A549 (cell line): ENCODE measurements around the gene NFATC4.

ENCODE experiments used
- BHLHE40 ChIP-seq: IDR thresholded peaks from 2 replicates; pipeline ENCODE4 v1.6.1; 2012; ENCODE audit warnings: low read depth, low read length, inconsistent platforms
- CHD2 ChIP-seq: fragments of 150-350 bp; IDR thresholded peaks from 2 replicates; pipeline ENCODE4 v1.6.1; 2014; ENCODE audit warnings: low read length; ENCODE audit not compliant: partially characterized antibody
- EP300 ChIP-seq, 2 experiments: fragments of >200 bp; sonication (Bioruptor Twin); formaldehyde crosslinking; IDR thresholded peaks; 2 replicates in 1 of 2; 3 replicates in 1 of 2; pipeline ENCODE4 v1.6.1; 2016 to 2017
- GATA3 ChIP-seq: IDR thresholded peaks from 2 replicates; pipeline ENCODE4 v1.6.1; 2012; ENCODE audit warnings: borderline replicate concordance
- JUNB ChIP-seq: fragments of >200 bp; sonication (Bioruptor Twin); formaldehyde crosslinking; IDR thresholded peaks from 2 replicates; pipeline ENCODE4 v1.6.1; 2016
- MAZ ChIP-seq: fragments of 150-350 bp; IDR thresholded peaks from 2 replicates; pipeline ENCODE4 v1.6.1; 2014; ENCODE audit warnings: antibody characterized with exemption, low read depth, low read length, borderline replicate concordance
- MYC ChIP-seq: IDR thresholded peaks from 2 replicates; pipeline ENCODE4 v1.6.1; 2012; ENCODE audit warnings: mild to moderate bottlenecking, inconsistent platforms, low read length, improper control_type of control experiment, borderline replicate concordance
- PHF8 ChIP-seq: fragments of 200-600 bp; sonication (generic); IDR thresholded peaks from 2 replicates; pipeline ENCODE4 v1.6.1; 2016; ENCODE audit warnings: low read depth, mild to moderate bottlenecking, antibody characterized with exemption, moderate library complexity, borderline replicate concordance
- POLR2AphosphoS2 ChIP-seq: conservative IDR thresholded peaks from 2 replicates; pipeline ENCODE4 v1.6.1; 2012; ENCODE audit warnings: low read length, improper control_type of control experiment, inconsistent platforms
- TF ChIP-seq, protein P1 (sequence below): fragments of 200-600 bp; sonication (generic); IDR thresholded peaks from 2 replicates; pipeline ENCODE4 v1.6.1; 2016; ENCODE audit warnings: antibody characterized with exemption, mild to moderate bottlenecking, moderate library complexity
- TF ChIP-seq, protein P2 (sequence below): fragments of >200 bp; sonication (Bioruptor Twin); formaldehyde crosslinking; IDR thresholded peaks from 3 replicates; pipeline ENCODE4 v1.5.1; 2016
- TF ChIP-seq, protein P3 (sequence below): IDR thresholded peaks from 2 replicates; pipeline ENCODE4 v1.6.1; 2012; ENCODE audit warnings: low read depth, borderline replicate concordance
- TF ChIP-seq, protein P4 (sequence below): fragments of >200 bp; sonication (Bioruptor Twin); formaldehyde crosslinking; IDR thresholded peaks from 3 replicates; pipeline ENCODE4 v1.6.1; 2016

DNA sequence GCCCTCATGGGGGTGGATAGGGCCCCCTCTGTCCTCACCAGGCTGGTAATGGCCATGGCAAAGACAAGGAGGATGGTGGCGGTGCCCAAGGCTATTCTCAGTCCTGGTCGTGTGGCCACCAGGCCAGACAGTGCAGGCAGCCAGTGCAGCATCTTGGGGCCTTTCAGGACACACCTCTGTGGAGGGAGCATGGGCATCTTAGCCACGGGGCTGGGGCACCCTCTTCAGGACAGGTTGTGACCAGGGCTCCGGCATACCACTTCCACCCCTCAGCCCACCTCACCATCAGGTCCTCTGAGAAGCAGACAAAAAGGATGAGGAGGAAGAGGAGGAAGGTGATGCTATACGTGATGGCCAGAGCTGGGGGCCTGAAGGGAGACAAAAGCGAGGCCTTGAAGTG, 44.0 kb upstream of the NFATC4 start:
- TF ChIP-seq, protein P1, sequence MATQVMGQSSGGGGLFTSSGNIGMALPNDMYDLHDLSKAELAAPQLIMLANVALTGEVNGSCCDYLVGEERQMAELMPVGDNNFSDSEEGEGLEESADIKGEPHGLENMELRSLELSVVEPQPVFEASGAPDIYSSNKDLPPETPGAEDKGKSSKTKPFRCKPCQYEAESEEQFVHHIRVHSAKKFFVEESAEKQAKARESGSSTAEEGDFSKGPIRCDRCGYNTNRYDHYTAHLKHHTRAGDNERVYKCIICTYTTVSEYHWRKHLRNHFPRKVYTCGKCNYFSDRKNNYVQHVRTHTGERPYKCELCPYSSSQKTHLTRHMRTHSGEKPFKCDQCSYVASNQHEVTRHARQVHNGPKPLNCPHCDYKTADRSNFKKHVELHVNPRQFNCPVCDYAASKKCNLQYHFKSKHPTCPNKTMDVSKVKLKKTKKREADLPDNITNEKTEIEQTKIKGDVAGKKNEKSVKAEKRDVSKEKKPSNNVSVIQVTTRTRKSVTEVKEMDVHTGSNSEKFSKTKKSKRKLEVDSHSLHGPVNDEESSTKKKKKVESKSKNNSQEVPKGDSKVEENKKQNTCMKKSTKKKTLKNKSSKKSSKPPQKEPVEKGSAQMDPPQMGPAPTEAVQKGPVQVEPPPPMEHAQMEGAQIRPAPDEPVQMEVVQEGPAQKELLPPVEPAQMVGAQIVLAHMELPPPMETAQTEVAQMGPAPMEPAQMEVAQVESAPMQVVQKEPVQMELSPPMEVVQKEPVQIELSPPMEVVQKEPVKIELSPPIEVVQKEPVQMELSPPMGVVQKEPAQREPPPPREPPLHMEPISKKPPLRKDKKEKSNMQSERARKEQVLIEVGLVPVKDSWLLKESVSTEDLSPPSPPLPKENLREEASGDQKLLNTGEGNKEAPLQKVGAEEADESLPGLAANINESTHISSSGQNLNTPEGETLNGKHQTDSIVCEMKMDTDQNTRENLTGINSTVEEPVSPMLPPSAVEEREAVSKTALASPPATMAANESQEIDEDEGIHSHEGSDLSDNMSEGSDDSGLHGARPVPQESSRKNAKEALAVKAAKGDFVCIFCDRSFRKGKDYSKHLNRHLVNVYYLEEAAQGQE = no peak
- TF ChIP-seq BHLHE40 (no peak), MAZ (no peak), POLR2AphosphoS2 (no peak), MYC (no peak), JUNB (no peak), CHD2 (no peak), PHF8 (no peak), EP300 (IDR thresholded peaks at IDR 0.05) (no peak), GATA3 (no peak)
- TF ChIP-seq, protein P2, sequence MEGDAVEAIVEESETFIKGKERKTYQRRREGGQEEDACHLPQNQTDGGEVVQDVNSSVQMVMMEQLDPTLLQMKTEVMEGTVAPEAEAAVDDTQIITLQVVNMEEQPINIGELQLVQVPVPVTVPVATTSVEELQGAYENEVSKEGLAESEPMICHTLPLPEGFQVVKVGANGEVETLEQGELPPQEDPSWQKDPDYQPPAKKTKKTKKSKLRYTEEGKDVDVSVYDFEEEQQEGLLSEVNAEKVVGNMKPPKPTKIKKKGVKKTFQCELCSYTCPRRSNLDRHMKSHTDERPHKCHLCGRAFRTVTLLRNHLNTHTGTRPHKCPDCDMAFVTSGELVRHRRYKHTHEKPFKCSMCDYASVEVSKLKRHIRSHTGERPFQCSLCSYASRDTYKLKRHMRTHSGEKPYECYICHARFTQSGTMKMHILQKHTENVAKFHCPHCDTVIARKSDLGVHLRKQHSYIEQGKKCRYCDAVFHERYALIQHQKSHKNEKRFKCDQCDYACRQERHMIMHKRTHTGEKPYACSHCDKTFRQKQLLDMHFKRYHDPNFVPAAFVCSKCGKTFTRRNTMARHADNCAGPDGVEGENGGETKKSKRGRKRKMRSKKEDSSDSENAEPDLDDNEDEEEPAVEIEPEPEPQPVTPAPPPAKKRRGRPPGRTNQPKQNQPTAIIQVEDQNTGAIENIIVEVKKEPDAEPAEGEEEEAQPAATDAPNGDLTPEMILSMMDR = no peak
- TF ChIP-seq, protein P3, sequence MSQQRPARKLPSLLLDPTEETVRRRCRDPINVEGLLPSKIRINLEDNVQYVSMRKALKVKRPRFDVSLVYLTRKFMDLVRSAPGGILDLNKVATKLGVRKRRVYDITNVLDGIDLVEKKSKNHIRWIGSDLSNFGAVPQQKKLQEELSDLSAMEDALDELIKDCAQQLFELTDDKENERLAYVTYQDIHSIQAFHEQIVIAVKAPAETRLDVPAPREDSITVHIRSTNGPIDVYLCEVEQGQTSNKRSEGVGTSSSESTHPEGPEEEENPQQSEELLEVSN = no peak
- TF ChIP-seq, protein P4, sequence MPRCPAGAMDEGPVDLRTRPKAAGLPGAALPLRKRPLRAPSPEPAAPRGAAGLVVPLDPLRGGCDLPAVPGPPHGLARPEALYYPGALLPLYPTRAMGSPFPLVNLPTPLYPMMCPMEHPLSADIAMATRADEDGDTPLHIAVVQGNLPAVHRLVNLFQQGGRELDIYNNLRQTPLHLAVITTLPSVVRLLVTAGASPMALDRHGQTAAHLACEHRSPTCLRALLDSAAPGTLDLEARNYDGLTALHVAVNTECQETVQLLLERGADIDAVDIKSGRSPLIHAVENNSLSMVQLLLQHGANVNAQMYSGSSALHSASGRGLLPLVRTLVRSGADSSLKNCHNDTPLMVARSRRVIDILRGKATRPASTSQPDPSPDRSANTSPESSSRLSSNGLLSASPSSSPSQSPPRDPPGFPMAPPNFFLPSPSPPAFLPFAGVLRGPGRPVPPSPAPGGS = no peak
